HepG2 (cell line): Measurements from ENCODE around the gene STK4. TPM values are rescaled to one million over a fixed set of nuclear protein-coding genes. Genes with fewer than 3 reads are reported as not detected.
"Not testable (repeated sequence)": the region's sequence is repeated elsewhere in the genome, so short reads cannot be mapped to it uniquely, and the experiment has no call there.

Source experiments
- ATAC-seq: fragments of 200-7000 bp; cut with Tn5 transposase; 3 replicates; pipeline ENCODE4 v1.9.1; 2020; ENCODE audit warnings: mild to moderate bottlenecking, moderate library complexity
- BruUV-seq: library from RNA; stranded (reverse); fragments of 400-500 nt; replicated peaks from 2 replicates; lab custom pipeline; 2021; lab: Mats Ljungman, UMichigan
- CTCF ChIA-PET: fragments of 300-600 bp; formaldehyde crosslinking; extraction: SDS; loops from one replicate; lab custom pipeline; 2021; ENCODE audit warnings: low total read pairs, inconsistent platforms, low intra/inter-chr PET ratio; lab: Yijun Ruan, JAX
- POLR2A ChIA-PET: fragments of 350-600 bp; sonication (Branson Sonifier 250); formaldehyde crosslinking; loops from one replicate; lab custom pipeline; 2020; ENCODE audit warnings: antibody characterized with exemption, inconsistent platforms; lab: Yijun Ruan, JAX
- DNase-seq: peaks from one replicate; pipeline ENCODE4 v3.0.0-alpha.2; 2015; ENCODE audit warnings: low spot score
- FAIRE-seq: peaks from 3 replicates; lab custom pipeline; 2011; peaks lifted over from hg19 to GRCh38; lab: Jason Lieb, UNC
- H2AFZ ChIP-seq: one replicate; pipeline ENCODE4 v1.6.1; 2011; ENCODE audit warnings: low read length, inconsistent platforms
- H3K27ac ChIP-seq: fragments of 300-600 bp; 3 replicates; pipeline ENCODE4 v1.8.0; 2011; ENCODE audit warnings: mixed run types, mild to moderate bottlenecking, mixed read lengths, low read length, inconsistent platforms; ENCODE audit not compliant: insufficient read depth; ENCODE audit errors: extremely low read length
- H3K27me3 ChIP-seq, 2 experiments: fragments of 200-600 bp in 1 of 2; 2 replicates in 1 of 2; 3 replicates in 1 of 2; pipeline versions ENCODE4 v1.6.0 to v1.8.0; 2011; ENCODE audit warnings: low read length in 2 of 2, mild to moderate bottlenecking in 2 of 2, moderate library complexity in 2 of 2, inconsistent platforms in 1 of 2; ENCODE audit not compliant: insufficient read depth in 2 of 2, control insufficient read depth in 1 of 2
- H3K36me3 ChIP-seq, 2 experiments: fragments of 200-600 bp in 1 of 2; replicated peaks in 1 of 2; 2 replicates in 1 of 2; 3 replicates in 1 of 2; pipeline versions ENCODE4 v1.5.1 to v1.8.0; 2011; ENCODE audit warnings: low read length in 2 of 2, inconsistent platforms in 1 of 2; ENCODE audit not compliant: insufficient read depth in 2 of 2, control insufficient read depth in 1 of 2
- H3K4me1 ChIP-seq: 2 replicates; pipeline ENCODE4 v1.5.1; 2012; ENCODE audit warnings: low read length, inconsistent platforms; ENCODE audit not compliant: insufficient read depth
- H3K4me2 ChIP-seq: 2 replicates; pipeline ENCODE4 v1.6.0; 2011; ENCODE audit warnings: low read depth, low read length, inconsistent platforms
- H3K4me3 ChIP-seq, 3 experiments: fragments of 200-600 bp in 1 of 3; sonication (generic), shearing (Covaris generic) in 1 of 3; replicated peaks in 1 of 3; 2 replicates each; pipeline ENCODE4 v1.5.1; 2011 to 2016; ENCODE audit warnings: low read length in 3 of 3, inconsistent platforms in 2 of 3, low read depth in 2 of 3, mild to moderate bottlenecking in 2 of 3, control low read depth in 1 of 3, mixed read lengths in 1 of 3; ENCODE audit not compliant: insufficient read depth in 1 of 3
- H3K79me2 ChIP-seq: one replicate; pipeline ENCODE4 v1.6.1; 2011; ENCODE audit warnings: low read length, inconsistent platforms; ENCODE audit not compliant: insufficient read depth
- H3K9ac ChIP-seq: 2 replicates; pipeline ENCODE4 v1.6.0; 2011; ENCODE audit warnings: mild to moderate bottlenecking, low read depth, low read length, inconsistent platforms; ENCODE audit not compliant: insufficient read depth
- H3K9me3 ChIP-seq: 2 replicates; pipeline ENCODE4 v1.5.1; 2012; ENCODE audit warnings: mild to moderate bottlenecking, low read length
- H4K20me1 ChIP-seq: 2 replicates; pipeline ENCODE4 v1.6.0; 2011; ENCODE audit warnings: inconsistent platforms, mild to moderate bottlenecking, low read length, moderate library complexity; ENCODE audit not compliant: insufficient read depth
- MAFF ChIP-seq: IDR thresholded peaks from 2 replicates; pipeline ENCODE4 v1.6.1; 2011; ENCODE audit warnings: low read depth, low read length, improper control_type of control experiment
- THYN1 ChIP-seq: sonication (generic); formaldehyde crosslinking; IDR thresholded peaks from 2 replicates; pipeline ENCODE4 v1.8.1; 2023; ENCODE audit warnings: low read depth, mild to moderate bottlenecking, moderate library complexity, missing genetic modification reagents, borderline replicate concordance
- ZNF747 ChIP-seq: sonication (generic); formaldehyde crosslinking; IDR thresholded peaks from 2 replicates; pipeline ENCODE4 v1.8.1; 2023; ENCODE audit warnings: missing genetic modification reagents, mild to moderate bottlenecking, borderline replicate concordance
- WGBS: methylation state at CpG from one replicate; pipeline ENCODE4 v1.1.6; 2017; ENCODE audit warnings: low lambda C conversion rate; 5-methylcytosine and 5-hydroxymethylcytosine counted together
- in situ Hi-C: cut with HindIII; loops from 2 replicates; pipeline ENCODE4 v1.10.0; 2017; ENCODE audit warnings: low pct_unique_long_range_greater_than_20kb; ENCODE audit not compliant: extremely low pct_ligation_motif_present
- intact Hi-C: fragments of 100-400 bp; cut with micrococcal nuclease; formaldehyde crosslinking; loops from one replicate; pipeline ENCODE4 v1.10.0; 2022; ENCODE audit not compliant: unreplicated experiment
- polyA plus RNA-seq, 8 experiments: library from polyadenylated mRNA; depleted of rRNA in 3 of 8; stranded (reverse) in 7 of 8; unstranded in 1 of 8; fragments of >200 nt; fragmentation: Illumina TruSeq in 4 of 8; extraction: Trizol in 4 of 8; gene quantifications; 2 replicates each; pipeline versions ENCODE4 v1.2.1 to v1.2.3, GENCODE V29; 2011 to 2016; ENCODE audit warnings: low read depth in 4 of 8, missing spikeins in 1 of 8, mixed read lengths in 1 of 8; ENCODE audit not compliant: insufficient read depth in 1 of 8
- total RNA-seq, 5 experiments: library from RNA; depleted of rRNA; stranded (reverse); fragments of >200 nt; fragmentation: Illumina TruSeq; extraction: Trizol; gene quantifications; 2 replicates each; pipeline ENCODE4 v1.2.3, GENCODE V29; 2016; ENCODE audit warnings: low read depth in 1 of 5
- TF ChIP-seq, protein P1 (sequence below): sonication (generic); formaldehyde crosslinking; IDR thresholded peaks from 2 replicates; pipeline ENCODE4 v1.5.0; 2020; ENCODE audit warnings: mild to moderate bottlenecking, missing genetic modification reagents

Gene STK4
- total and polyA plus RNA-seq, 2 of the 13 experiments (the other 11 are each of a cell fraction or from before 2014, with no cell fraction given), result 25.6 to 38.3 TPM

DNA sequence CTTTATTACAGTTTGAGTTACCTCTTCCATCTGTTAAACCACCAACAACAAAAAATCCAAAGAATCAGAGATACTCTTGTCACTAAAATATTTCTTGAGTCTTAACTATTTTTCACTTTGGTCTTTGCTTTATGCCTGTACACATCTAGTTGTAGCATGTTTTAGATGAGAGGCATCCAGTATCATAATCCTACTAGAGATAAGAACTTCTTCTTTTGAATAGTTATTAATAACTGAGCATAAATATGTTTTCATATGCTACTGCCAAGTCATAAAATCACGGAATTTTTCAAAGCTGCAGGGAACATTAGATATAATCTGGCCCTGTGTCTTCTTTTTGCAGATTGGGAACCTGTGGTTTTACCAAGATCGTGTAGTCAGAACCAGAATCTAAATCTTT, 55.3 kb downstream of the STK4 start (continued):
- TF ChIP-seq, protein P1, sequence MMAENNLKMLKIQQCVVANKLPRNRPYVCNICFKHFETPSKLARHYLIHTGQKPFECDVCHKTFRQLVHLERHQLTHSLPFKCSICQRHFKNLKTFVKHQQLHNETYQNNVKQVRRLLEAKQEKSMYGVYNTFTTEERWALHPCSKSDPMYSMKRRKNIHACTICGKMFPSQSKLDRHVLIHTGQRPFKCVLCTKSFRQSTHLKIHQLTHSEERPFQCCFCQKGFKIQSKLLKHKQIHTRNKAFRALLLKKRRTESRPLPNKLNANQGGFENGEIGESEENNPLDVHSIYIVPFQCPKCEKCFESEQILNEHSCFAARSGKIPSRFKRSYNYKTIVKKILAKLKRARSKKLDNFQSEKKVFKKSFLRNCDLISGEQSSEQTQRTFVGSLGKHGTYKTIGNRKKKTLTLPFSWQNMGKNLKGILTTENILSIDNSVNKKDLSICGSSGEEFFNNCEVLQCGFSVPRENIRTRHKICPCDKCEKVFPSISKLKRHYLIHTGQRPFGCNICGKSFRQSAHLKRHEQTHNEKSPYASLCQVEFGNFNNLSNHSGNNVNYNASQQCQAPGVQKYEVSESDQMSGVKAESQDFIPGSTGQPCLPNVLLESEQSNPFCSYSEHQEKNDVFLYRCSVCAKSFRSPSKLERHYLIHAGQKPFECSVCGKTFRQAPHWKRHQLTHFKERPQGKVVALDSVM (CRISPR knock-in tag), result no peak
- TF ChIP-seq MAFF (no peak), THYN1 (CRISPR knock-in tag) (no peak), ZNF747 (CRISPR knock-in tag) (no peak)

DNA sequence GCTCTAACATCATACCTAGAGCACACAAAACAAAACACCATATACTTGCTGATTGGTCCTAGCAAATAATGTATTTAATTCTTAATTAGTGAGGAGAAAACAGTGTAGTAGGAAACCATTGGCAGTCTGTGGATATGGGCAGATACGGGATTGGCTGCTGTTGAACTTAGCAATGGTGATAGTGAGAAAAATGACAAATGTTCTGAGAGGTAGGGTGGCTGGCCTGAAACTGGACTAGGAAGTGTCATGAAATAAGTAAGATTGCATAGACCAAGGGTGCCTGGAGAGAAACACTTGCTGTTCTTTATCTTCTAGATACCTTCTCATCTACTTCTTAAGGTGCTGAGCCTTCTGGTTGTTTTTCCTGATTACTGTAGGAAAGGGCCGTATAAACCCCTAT, 56.8 kb downstream of the STK4 start:
- CTCF ChIA-PET, H3K9me3 ChIP-seq, H3K27me3 ChIP-seq, ATAC-seq, BruUV-seq, H3K4me1 ChIP-seq, intact Hi-C loops, H3K4me3 ChIP-seq, H3K27ac ChIP-seq, H3K9ac ChIP-seq, FAIRE-seq, H4K20me1 ChIP-seq, in situ Hi-C loops, H3K79me2 ChIP-seq, DNase-seq, H3K4me2 ChIP-seq, H2AFZ ChIP-seq, POLR2A ChIA-PET: not testable (repeated sequence)
- WGBS, result 96% methylated on average over 2 of the region's 2 CpGs
- peaks cover 2 to 52% of the 10 kb centered on the region in 2 experiments; a peak in 4 of 5 replicates for H3K36me3 ChIP-seq
